Heart right ventricle (tissue), 16 donors: Measurements from ENCODE around the gene RPN1. TPM values are rescaled to one million over a fixed set of nuclear protein-coding genes. Genes with fewer than 3 reads are reported as not detected.

Experiments
- ATAC-seq, 8 donors: fragments of 200-7000 bp; cut with Tn5 transposase; one replicate each; pipeline ENCODE4 v1.9.1; 2020; ENCODE audit warnings: mild to moderate bottlenecking in 8 of 8, moderate library complexity in 8 of 8, moderate number of reproducible peaks in 1 of 8
- DNase-seq, 2 donors: peaks; one replicate each; pipeline ENCODE4 v3.0.0-alpha.2; 2020
- H3K27ac ChIP-seq, 10 donors: fragments of 200-600 bp; sonication (generic) in 2 of 10; one replicate each; pipeline versions ENCODE4 v1.5.0 to v1.8.0; 2020 to 2022; ENCODE audit warnings: mild to moderate bottlenecking in 3 of 10
- H3K27me3 ChIP-seq, 7 donors: fragments of 200-600 bp; one replicate each; pipeline ENCODE4 v1.8.0; 2021 to 2022; ENCODE audit warnings: mild to moderate bottlenecking in 2 of 7
- H3K36me3 ChIP-seq, 9 donors: fragments of 200-600 bp; sonication (generic) in 1 of 9; one replicate each; pipeline versions ENCODE4 v1.5.0 to v1.8.0; 2020 to 2022; ENCODE audit warnings: mild to moderate bottlenecking in 2 of 9
- H3K4me1 ChIP-seq, 9 donors: fragments of 200-600 bp; sonication (generic) in 1 of 9; one replicate each; pipeline versions ENCODE4 v1.5.0 to v1.8.0; 2020 to 2022; ENCODE audit warnings: mild to moderate bottlenecking in 4 of 9
- H3K4me3 ChIP-seq, 10 donors: fragments of 200-600 bp; sonication (generic) in 2 of 10; one replicate each; pipeline versions ENCODE4 v1.5.0 to v1.8.0; 2020 to 2022; ENCODE audit warnings: mild to moderate bottlenecking in 7 of 10, moderate library complexity in 2 of 10
- H3K9me3 ChIP-seq, 11 donors: fragments of 200-600 bp in 10 of 11; sonication (generic) in 2 of 11; one replicate each; pipeline versions ENCODE4 v1.5.0 to v1.8.0; 2013 to 2022; ENCODE audit warnings: mild to moderate bottlenecking in 2 of 11, control low read depth in 1 of 11, moderate library complexity in 1 of 11
- CTCF ChIP-seq, 9 donors: fragments of 200-600 bp; sonication (generic) in 2 of 9; IDR thresholded peaks; one replicate each; pipeline versions ENCODE4 v1.5.0 to v1.8.0; 2021 to 2022; ENCODE audit warnings: antibody characterized with exemption in 9 of 9, mild to moderate bottlenecking in 5 of 9, moderate library complexity in 1 of 9
- WGBS, 2 donors: extraction: QIAGEN DNeasy Blood & Tissue Kit; methylation state at CpG; one replicate each; pipeline ENCODE4 v1.1.7; 2013; ENCODE audit warnings: inconsistent platforms in 1 of 2; 5-methylcytosine and 5-hydroxymethylcytosine counted together
- intact Hi-C, 10 donors: fragments of 100-400 bp; cut with DNase I; formaldehyde crosslinking; loops; one replicate each; pipeline versions ENCODE4 v1.11.1 to v1.14.2; 2022
- polyA plus RNA-seq, 2 donors: library from polyadenylated mRNA; stranded (reverse); fragments of 200-250 nt; gene quantifications; one replicate each; pipeline ENCODE4 v1.2.3, GENCODE V29; 2013
- total RNA-seq, 10 donors: library from RNA; stranded (reverse); fragmentation: NEBNext Ultra II Directional in 3 of 10; extraction: Animal tissue kit (Norgen Biotek cat#: 25700) in 3 of 10; gene quantifications; one replicate each; pipeline versions ENCODE4 v1.2.1 to v1.2.4, GENCODE V29; 2021 to 2023
- donor health status: Arrhythmogenic right ventricular cardiomyopathy.
- donor health status: ischemic (EF 13 %, LVEDD 7.1; RV severe dilation, severe dysfunction).
- donor health status: healthy with polysubstance abuse.
- donor health status: DM: no; HTN: yes; CAD: no.
- donor health status: DM: no; HTN: no; CAD: no.
- donor health status: ischemic (EF 25% LVEDD 6.9; RV normal size, moderate dysfunction).
- donor health status: ischemic (EF 25% LVEDD 5.7; RV mildly dilated, moderate dysfunction).
- donor health status: healthy.
- donor health status: DM: yes; HTN: yes; CAD: no.
- donor health status: Ischemic cardiomyopathy.
- donor health status: ischemic (EF 35%, LVEDD 5.7; RV mildly dilated, moderate dysfunction).
- donor health status: nonischemic (EF 11% LVEDD 7.7; RV severe dilation, severe dysfunction).
- donor health status: DM: yes; HTN: yes; CAD: no.
- donor health status: PGD.
- donor health status: ischemic (EF 29% LVEDD 5.4; RV normal size, mild dysfunction).
- donor health status: nonischemic (EF 23%, LVEDD 6.1; RV moderate dilation, normal function).

RPN1 gene
- total and polyA plus RNA-seq, 12 donors, result 44.3 to 238 (median 83.6) TPM

GRCh38 chr3:128621931-128622330, 28.7 kb downstream of the RPN1 start:
- peaks cover 13 to 55% (median 41%) of the 10 kb centered on the region in 9 donors for H3K4me1 ChIP-seq
- intact Hi-C loops, result no loop called here
- no peak for TF ChIP-seq CTCF (IDR thresholded peaks at IDR 0.05)
- 93 to 96% methylated on average over 9 of the region's 9 CpGs for WGBS, 2 donors
- ATAC-seq, result no peak
- no peak overlapping the region for H3K4me3 ChIP-seq
- H3K27ac ChIP-seq, result no peak overlapping the region
- peaks cover 9 to 83% (median 43%) of the 10 kb centered on the region in 9 donors for H3K36me3 ChIP-seq
- no peaks in the 10 kb centered on the region for H3K27me3 ChIP-seq
- no peaks in the 10 kb centered on the region for H3K9me3 ChIP-seq
- no peak for DNase-seq

GRCh38 chr3:128621234-128621633, 29.4 kb downstream of the RPN1 start:
- no peak overlapping the region for H3K4me3 ChIP-seq
- intact Hi-C loops, result no loop called here
- no peaks in the 10 kb centered on the region for H3K27me3 ChIP-seq
- no peak for TF ChIP-seq CTCF (IDR thresholded peaks at IDR 0.05)
- 92 to 94% methylated on average over 6 of the region's 6 CpGs for WGBS, 2 donors
- ATAC-seq, result no peak
- no peak for DNase-seq
- peaks cover 6 to 76% (median 36%) of the 10 kb centered on the region in 9 donors for H3K36me3 ChIP-seq
- peaks cover 13 to 58% (median 41%) of the 10 kb centered on the region in 9 donors for H3K4me1 ChIP-seq
- no peaks in the 10 kb centered on the region for H3K9me3 ChIP-seq
- H3K27ac ChIP-seq, result no peak overlapping the region

- TF ChIP-seq CTCF (IDR thresholded peaks at IDR 0.05), result no peak
- Histone ChIP-seq H3K27me3 (no peaks in the 10 kb centered on the region), H3K27ac (peak overlapping the region in 1 of 10 donors; percentile 24), H3K4me1 (peaks cover 13 to 57% (median 41%) of the 10 kb centered on the region in 9 donors), H3K4me3 (no peak overlapping the region), H3K36me3 (peaks cover 6 to 67% (median 27%) of the 10 kb centered on the region in 9 donors), H3K9me3 (no peaks in the 10 kb centered on the region)
- 91% methylated on average over 9 of the region's 9 CpGs for WGBS, 2 donors
- DNase-seq, result no peak
- intact Hi-C loops, result no loop called here
- no peak for ATAC-seq
These were observed 30.3 kb downstream of the RPN1 start for GRCh38 chr3:128620268-128620691.

GRCh38 chr3:128619146-128619890, 31.3 kb downstream of the RPN1 start:
- Histone ChIP-seq H3K27me3 (no peaks in the 10 kb centered on the region), H3K36me3 (peaks cover 6 to 57% (median 17%) of the 10 kb centered on the region in 9 donors), H3K9me3 (no peaks in the 10 kb centered on the region), H3K4me1 (peaks cover 13 to 48% (median 35%) of the 10 kb centered on the region in 9 donors), H3K4me3 (peak overlapping the region in 1 of 10 donors; percentile 95), H3K27ac (peak overlapping the region in 3 of 10 donors; percentile 32 to 75 (median 43))
- ATAC-seq (no peak), DNase-seq (no peak)
- WGBS, 2 donors, result 63 to 78% methylated on average over 7 of the region's 7 CpGs
- intact Hi-C loops, result loop anchor here in 7 of 10 donors (2.0 to 10.0 kb wide), 6 partner anchors 178 to 525 kb away; no protein-coding TSS in a partner anchor
- TF ChIP-seq CTCF (IDR thresholded peaks at IDR 0.05), result no peak
